ENCODE results near the gene UBE2L3. TPM values are rescaled to one million over a fixed set of nuclear protein-coding genes. Genes with fewer than 3 reads are reported as not detected.
"Not testable (repeated sequence)": the region's sequence is repeated elsewhere in the genome, so short reads cannot be mapped to it uniquely, and the experiment has no call there.

Gene UBE2L3
- total RNA-seq, 2 donors from 2014 or later, result 86.3 to 114 TPM

DNA sequence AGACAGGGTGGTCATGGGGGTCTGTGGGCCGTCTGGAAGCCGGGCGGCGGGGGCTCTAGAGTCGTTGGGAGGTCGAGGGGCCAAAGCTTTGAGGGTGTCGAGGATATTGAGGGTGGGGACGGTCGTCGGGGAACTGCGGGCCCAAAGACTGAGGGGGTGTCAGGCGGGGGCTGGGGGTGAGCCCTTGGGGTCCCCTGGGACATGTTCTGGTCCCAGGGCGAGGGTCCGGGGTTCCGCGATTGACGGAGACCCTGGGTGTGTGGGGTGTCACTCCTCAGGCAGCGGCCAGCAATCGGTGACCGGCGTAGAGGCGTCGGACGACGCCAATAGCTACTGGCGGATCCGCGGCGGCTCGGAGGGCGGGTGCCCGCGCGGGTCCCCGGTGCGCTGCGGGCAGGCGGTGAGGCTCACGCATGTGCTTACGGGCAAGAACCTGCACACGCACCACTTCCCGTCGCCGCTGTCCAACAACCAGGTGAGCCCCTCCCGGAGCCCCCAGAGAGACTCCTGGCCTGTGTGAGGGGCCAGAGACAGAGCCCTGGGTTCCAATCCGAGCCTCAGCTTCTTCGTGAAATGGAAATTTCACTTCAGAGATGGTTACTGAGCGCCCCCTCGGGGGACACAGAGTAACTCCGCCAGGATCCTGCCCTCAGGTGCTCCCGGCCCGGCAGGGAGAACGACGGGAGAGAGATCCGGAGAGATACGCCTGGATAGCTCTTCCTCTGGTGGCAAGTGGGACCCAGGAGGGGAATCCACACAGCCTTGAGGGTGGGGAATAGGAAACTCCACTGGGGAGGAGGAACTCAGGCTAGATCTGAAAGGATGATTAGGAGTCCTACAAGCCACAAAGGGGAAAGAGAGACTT lies 75.3 kb downstream of the UBE2L3 start:
- Mint-ChIP-seq H3K4me3 (peak overlapping the region; percentile 98), H3K4me1 (ENCODE audit: low read depth in 2 of 2) (peaks cover 26 to 32% of the 10 kb centered on the region in 2 donors), H3K36me3 (peaks cover 15% of the 10 kb centered on the region), H3K9me3 (no peaks in the 10 kb centered on the region), H3K27me3 (no peaks in the 10 kb centered on the region), H3K27ac (peak overlapping the region; percentile 79 to 88)
- DNase-seq (ENCODE audit: low spot score) (peak; percentile 80), ATAC-seq (peak in 1 of 2 donors; percentile 6)

DNA sequence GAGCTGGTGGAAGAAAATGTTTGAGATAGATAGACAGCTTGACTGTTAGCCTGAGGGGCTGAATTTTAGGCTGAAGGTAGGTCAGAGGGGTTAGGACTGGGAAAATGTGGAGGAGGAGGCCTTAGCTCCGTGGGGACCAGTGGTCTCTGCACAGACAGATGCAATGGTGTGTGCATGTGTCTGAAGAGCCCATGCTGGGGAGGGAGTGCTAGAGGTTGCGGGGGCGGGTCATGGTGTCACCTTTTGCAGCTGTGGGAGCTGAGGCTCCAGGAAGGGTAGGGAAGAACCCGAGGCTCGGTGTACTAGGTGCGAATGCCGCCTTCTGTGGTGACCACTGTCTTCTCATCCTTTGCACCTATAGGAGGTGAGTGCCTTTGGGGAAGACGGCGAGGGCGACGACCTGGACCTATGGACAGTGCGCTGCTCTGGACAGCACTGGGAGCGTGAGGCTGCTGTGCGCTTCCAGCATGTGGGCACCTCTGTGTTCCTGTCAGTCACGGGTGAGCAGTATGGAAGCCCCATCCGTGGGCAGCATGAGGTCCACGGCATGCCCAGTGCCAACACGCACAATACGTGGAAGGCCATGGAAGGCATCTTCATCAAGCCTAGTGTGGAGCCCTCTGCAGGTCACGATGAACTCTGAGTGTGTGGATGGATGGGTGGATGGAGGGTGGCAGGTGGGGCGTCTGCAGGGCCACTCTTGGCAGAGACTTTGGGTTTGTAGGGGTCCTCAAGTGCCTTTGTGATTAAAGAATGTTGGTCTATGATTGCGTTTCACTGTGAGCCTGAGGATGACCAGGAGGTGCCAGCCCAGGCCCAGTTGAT lies 76.2 kb downstream of the UBE2L3 start:
- Mint-ChIP-seq H3K4me1 (ENCODE audit: low read depth in 2 of 2) (peaks cover 26 to 32% of the 10 kb centered on the region in 2 donors), H3K27me3 (no peaks in the 10 kb centered on the region), H3K4me3 (peak overlapping the region; percentile 98), H3K27ac (peak overlapping the region; percentile 79 to 88), H3K9me3 (no peaks in the 10 kb centered on the region), H3K36me3 (peaks cover 15% of the 10 kb centered on the region)
- ATAC-seq, result no peak
- DNase-seq (ENCODE audit: low spot score), result peak; percentile 20

DNA sequence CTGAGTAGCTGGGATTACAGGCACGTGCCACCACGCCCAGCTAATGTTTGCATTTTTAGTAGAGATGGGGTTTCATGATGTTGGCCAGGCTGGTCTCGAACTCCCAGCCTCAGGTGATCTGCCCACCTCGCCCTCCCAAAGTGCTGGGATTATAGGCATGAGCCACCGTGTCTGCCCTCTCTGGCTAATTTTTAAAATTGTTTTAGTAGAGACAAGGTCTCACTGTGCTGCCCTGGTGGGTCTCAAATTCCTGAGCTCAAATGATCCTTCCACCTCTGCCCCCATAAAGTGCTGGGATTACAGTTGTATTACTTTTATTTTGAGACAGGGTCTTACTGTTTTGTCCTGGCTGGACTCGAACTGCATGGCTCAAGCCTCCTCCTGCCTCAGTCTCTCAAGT lies 78.0 kb downstream of the UBE2L3 start:
- not testable (repeated sequence) for H3K27ac Mint-ChIP-seq; DNase-seq (ENCODE audit: low spot score); H3K27me3 Mint-ChIP-seq; H3K4me3 Mint-ChIP-seq; H3K9me3 Mint-ChIP-seq; ATAC-seq
- peaks cover 15% of the 10 kb centered on the region for H3K36me3 Mint-ChIP-seq
- H3K4me1 Mint-ChIP-seq (ENCODE audit: low read depth in 2 of 2), result peaks cover 27 to 36% of the 10 kb centered on the region in 2 donors

DNA sequence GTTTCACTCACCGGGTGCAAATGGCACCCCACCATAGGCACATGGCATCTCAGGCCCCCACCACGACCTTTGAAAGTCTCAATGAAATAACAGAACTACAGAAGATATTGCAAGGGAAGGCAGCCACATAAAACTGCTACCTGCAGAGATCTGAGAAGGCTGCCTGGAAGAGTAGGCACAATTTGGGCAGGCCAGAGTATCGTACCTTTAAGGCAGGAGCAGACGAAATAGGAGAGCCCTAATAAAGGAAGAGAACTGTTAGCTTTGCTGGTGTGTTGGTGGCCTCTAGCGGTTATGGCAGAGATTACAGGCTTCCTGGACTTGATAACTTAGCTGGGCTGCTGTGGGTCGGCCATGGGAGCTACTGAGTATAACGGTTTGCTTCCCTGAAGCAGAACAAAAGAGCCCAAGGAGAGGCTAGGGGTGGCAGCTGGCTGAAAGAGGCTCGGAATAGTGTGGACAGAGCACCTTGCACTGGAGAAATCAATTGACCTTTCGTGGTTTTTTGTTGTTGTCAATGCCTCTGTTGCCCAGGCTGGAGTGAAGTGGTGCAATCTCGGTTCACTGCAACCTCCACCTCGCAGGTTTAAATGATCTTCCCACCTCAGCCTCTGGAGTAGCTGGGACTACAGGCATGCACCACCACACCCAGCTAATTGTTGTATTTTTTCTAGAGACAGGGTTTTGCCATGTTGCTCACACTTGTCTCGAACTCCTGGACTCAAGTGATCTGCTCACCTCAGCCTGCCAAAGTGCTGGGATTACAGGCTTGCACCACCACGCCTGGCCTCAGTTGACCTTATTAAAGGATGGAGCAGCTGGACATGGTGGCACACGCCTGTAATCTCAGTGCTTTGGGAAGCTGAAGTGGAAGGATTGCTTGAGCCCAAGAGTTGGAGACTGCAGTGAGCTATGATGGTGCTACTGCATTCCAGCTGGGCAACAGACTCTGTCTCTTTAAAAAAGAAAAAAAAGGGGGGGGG lies 79.4 kb downstream of the UBE2L3 start:
- DNase-seq (ENCODE audit: low spot score) (peak; percentile 75), ATAC-seq (no peak)
- H3K4me1 Mint-ChIP-seq (ENCODE audit: low read depth in 2 of 2), result peaks cover 38 to 40% of the 10 kb centered on the region in 2 donors
- peaks cover 15% of the 10 kb centered on the region for H3K36me3 Mint-ChIP-seq
- H3K27ac Mint-ChIP-seq, result peak overlapping the region in 1 of 2 donors; percentile 6
- no peaks in the 10 kb centered on the region for H3K27me3 Mint-ChIP-seq
- H3K9me3 Mint-ChIP-seq, result no peaks in the 10 kb centered on the region
- H3K4me3 Mint-ChIP-seq, result peak overlapping the region; percentile 4

DNA sequence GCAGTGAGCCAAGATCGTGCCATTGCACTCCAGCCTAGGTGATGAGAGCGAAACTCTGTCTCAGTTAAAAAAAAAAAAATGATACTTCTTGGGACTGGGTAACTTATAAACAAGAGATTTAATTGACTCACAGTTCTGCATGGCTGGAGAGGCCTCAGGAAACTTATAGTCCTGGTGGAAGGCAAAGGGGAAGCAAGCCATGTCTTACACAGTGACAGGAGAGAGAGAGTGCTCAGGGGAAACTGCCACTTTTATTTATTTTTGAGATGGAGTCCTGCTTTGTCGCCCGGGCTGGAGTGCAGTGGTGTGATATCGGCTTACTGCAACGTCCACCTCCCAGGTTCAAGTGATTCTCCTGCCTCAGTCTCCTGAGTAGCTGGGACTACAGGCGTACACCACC lies 82.8 kb downstream of the UBE2L3 start:
- H3K27me3 Mint-ChIP-seq, result no peaks in the 10 kb centered on the region
- peaks cover 25 to 31% of the 10 kb centered on the region in 2 donors for H3K4me1 Mint-ChIP-seq (ENCODE audit: low read depth in 2 of 2)
- DNase-seq (ENCODE audit: low spot score) (no peak), ATAC-seq (no peak)
- no peaks in the 10 kb centered on the region for H3K9me3 Mint-ChIP-seq
- peak overlapping the region; percentile 0 for H3K4me3 Mint-ChIP-seq
- peak overlapping the region in 1 of 2 donors; percentile 71 for H3K27ac Mint-ChIP-seq
- peaks cover 8% of the 10 kb centered on the region for H3K36me3 Mint-ChIP-seq

DNA sequence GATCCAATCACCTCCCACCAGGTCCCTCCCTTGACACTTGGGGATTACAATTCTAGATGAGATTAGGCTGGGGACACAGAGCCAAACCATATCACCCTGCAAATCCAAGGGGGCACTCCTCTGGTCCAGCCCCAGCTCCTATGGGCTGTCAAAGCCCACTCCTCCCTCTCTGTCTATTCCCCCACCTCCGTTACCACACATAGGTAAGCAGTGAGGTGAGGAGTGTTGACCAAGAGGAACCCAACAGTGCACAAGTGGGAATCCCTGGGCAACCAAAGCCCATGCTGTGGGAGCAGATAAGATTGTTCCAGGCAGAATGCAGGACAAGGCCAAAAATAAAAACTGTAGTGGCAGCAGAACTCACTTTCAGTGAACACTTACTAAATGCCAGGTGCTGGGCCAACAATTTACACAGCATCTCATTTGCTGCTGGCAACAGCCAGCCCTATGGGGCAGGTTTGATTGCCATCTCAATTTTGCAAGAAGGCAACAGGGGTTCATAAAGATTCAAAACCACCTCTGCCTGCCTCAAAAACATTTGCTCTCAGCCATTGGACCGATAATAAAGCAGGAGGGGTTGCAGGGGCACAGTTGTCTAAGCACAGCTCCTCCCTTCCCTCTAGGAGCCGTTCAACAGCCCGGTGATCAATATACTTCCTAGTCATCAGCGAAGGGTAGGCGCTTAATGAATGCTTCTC lies 83.5 kb downstream of the UBE2L3 start:
- peaks cover 25 to 31% of the 10 kb centered on the region in 2 donors for H3K4me1 Mint-ChIP-seq (ENCODE audit: low read depth in 2 of 2)
- no peak for ATAC-seq

DNA sequence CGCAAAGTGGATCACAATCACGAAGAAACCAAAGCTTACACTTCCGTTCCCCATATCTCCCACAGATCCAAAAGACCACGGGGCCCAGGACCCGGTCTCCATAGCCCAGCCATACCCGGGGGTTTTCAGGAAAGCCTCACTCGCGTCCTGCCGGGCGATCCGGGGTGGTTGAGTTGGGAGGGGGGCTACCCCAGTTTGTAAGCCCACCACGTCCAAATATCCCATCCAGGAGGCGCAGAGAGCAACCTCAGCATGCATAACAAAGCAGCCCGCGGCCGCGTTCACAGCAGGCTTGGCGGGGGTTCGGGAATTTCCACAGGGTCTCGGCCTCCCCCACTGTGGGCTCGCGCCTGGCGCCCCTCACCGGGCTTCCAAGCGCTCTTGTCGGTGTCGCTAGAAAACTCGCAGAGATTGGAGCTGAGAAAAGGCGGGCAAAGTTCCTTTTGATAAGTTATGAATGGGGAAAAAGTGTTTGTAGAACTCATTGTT lies 84.1 kb downstream of the UBE2L3 start:
- Mint-ChIP-seq H3K27ac (peak overlapping the region; percentile 71 to 87), H3K27me3 (no peaks in the 10 kb centered on the region), H3K36me3 (peaks cover 5% of the 10 kb centered on the region), H3K9me3 (no peaks in the 10 kb centered on the region), H3K4me3 (peak overlapping the region; percentile 82), H3K4me1 (ENCODE audit: low read depth in 2 of 2) (peaks cover 27 to 31% of the 10 kb centered on the region in 2 donors)
- ATAC-seq (peak; percentile 43 to 69), DNase-seq (ENCODE audit: low spot score) (no peak)

More for the DNA sequence above, 83.5 kb downstream of the UBE2L3 start:
- Mint-ChIP-seq H3K9me3 (no peaks in the 10 kb centered on the region), H3K27me3 (no peaks in the 10 kb centered on the region), H3K36me3 (peaks cover 8% of the 10 kb centered on the region), H3K27ac (peak overlapping the region; percentile 71 to 87), H3K4me3 (peak overlapping the region; percentile 82)
- peak; percentile 34 for DNase-seq (ENCODE audit: low spot score)

DNA sequence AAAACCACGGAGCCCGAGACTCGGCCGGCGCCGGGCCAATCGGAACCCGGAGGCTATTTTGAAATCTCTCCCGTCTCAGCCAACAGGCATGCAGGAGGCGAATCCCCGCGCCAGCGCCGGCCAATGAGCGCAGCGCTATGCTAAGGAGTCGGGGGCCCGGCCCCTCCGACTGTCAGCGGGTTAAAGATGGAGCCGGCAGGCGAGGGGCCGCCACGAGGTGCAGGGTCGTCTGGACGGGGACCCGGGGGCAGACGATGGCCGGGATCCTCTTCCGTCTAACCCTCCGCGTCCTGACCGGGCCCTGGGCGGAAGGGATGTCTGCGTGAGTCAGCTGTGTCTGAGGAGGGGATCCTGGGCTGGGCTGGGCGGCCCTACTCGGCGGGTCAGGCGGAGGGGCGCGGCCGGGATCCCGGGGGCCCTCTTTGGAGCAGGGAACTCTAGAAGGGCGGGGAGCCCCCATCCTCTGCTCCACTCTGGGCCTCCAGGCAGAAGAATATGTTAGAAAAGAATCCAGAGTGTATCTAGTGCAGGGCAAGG lies 84.6 kb downstream of the UBE2L3 start:
- Mint-ChIP-seq H3K9me3 (no peaks in the 10 kb centered on the region), H3K27ac (peak overlapping the region; percentile 71 to 87), H3K4me3 (peak overlapping the region; percentile 82), H3K36me3 (no peaks in the 10 kb centered on the region), H3K4me1 (ENCODE audit: low read depth in 2 of 2) (peaks cover 28 to 33% of the 10 kb centered on the region in 2 donors), H3K27me3 (no peaks in the 10 kb centered on the region)
- DNase-seq (ENCODE audit: low spot score) (peak; percentile 91), ATAC-seq (peak; percentile 98)

DNA sequence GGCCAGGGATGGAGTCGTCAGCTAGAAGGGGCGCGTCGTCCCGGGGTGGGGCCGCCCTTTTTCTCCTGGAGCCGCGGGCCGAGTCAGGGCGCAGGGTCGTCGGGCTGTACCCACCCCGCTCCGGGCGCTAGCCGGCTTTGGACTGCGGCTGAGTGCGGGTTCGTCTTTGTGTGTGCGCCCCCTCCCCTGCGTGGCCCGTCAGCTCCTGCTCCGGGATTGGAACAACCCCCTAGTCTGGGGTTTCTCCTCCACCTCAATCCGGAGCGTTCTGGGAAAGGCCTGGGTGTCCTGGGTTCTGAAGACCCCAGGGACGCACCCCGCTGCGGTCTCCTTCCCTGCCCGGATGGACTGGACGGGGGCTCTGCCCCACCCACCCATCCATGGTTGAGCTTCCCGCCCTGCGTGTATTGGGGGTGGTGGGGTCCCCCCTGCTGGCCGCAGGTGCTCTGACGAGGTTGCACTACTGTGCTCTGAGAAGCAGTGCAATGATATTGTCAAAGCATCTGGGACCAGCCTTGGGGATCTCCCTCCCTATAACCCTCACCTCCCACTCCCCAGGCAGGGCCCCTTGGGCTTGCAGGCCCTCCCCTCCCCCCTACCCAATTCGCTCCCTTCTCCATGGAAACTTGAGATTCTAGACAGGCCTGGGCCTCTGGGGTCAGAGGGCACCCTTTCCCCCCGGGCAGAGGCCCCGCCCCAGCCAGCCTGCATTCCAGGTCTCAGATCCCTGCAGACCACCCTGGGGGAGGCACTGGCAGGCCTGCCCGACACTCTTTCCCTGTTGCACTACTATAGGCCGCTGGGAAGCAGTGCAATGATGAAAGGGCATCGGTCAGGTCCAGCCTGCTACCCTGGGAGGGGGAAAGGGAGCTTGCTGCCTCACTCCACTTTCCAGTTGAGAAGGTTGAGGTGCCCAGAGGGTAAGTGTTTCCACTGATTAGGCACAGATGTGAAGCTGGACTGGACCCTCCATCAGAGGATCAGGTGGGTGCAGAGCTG lies 85.3 kb downstream of the UBE2L3 start:
- Mint-ChIP-seq H3K27me3 (no peaks in the 10 kb centered on the region), H3K4me1 (ENCODE audit: low read depth in 2 of 2) (peaks cover 29 to 34% of the 10 kb centered on the region in 2 donors), H3K36me3 (no peaks in the 10 kb centered on the region), H3K27ac (peak overlapping the region; percentile 71 to 87), H3K4me3 (peak overlapping the region; percentile 82), H3K9me3 (no peaks in the 10 kb centered on the region)
- peak; percentile 52 for DNase-seq (ENCODE audit: low spot score)
- ATAC-seq, result no peak

DNA sequence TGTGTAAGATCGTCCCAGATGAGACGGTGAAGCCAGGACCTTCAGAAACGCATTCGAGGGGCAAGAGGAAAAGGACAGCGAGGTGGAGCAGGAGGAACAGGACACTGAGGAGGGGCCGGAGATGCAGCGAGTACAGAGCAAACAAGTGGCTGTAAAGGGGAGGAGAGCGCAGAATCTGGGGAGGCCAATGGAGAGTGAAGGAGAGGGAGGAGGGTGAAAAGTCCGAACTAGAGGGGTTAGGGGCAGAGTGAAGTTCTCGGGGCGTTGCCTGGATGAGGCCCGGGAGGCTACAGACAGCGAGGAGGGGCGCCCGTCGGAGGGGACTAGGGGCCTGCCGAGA lies 89.5 kb downstream of the UBE2L3 start:
- no peaks in the 10 kb centered on the region for H3K9me3 Mint-ChIP-seq
- DNase-seq (ENCODE audit: low spot score) (no peak), ATAC-seq (no peak)
- H3K27me3 Mint-ChIP-seq, result no peaks in the 10 kb centered on the region
- no peaks in the 10 kb centered on the region for H3K36me3 Mint-ChIP-seq
- peak overlapping the region; percentile 56 to 83 for H3K27ac Mint-ChIP-seq
- H3K4me3 Mint-ChIP-seq, result peak overlapping the region; percentile 83
- H3K4me1 Mint-ChIP-seq (ENCODE audit: low read depth in 2 of 2), result peaks cover 12 to 19% of the 10 kb centered on the region in 2 donors

DNA sequence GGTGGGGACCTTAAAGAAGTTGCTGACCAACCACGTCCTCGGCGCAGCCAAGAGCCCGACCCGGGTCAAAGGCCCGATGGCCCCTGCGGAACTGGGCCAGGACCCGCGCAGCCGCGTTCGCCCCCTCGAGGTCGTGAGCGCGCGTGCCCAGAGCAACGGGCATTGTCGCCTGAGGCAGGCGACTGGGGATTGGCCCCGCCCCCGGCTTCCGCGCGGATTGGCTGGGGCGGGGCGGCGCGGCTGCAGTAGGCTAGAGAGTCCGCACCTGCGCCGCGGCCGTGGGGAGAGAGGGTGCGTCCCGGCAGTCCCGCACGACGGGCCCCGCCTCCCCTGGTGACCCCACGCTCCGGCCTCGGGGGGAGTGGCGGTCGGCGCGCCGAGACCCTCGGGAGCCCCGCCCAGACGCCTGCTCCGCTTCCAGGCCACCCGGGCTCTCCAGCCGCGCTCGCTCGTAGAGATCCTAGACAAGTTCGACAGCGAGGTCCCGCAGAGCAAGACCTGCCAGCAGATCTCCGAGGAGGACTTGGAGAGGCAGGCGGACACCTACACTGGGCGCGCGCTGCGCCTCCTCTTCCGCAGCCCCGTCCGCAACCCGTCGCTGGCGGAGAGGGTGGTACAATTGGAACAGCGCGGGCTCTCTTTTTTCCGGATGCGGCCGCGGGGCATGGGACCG lies 90.0 kb downstream of the UBE2L3 start:
- Mint-ChIP-seq H3K36me3 (no peaks in the 10 kb centered on the region), H3K27ac (peak overlapping the region; percentile 56 to 83), H3K27me3 (no peaks in the 10 kb centered on the region), H3K4me3 (peak overlapping the region; percentile 83), H3K4me1 (ENCODE audit: low read depth in 2 of 2) (peaks cover 12 to 16% of the 10 kb centered on the region in 2 donors), H3K9me3 (no peaks in the 10 kb centered on the region)
- ATAC-seq (peak; percentile 95 to 97), DNase-seq (ENCODE audit: low spot score) (peak; percentile 93)
